ENCODE results near the gene CDC6.

CDC6 gene

DNA sequence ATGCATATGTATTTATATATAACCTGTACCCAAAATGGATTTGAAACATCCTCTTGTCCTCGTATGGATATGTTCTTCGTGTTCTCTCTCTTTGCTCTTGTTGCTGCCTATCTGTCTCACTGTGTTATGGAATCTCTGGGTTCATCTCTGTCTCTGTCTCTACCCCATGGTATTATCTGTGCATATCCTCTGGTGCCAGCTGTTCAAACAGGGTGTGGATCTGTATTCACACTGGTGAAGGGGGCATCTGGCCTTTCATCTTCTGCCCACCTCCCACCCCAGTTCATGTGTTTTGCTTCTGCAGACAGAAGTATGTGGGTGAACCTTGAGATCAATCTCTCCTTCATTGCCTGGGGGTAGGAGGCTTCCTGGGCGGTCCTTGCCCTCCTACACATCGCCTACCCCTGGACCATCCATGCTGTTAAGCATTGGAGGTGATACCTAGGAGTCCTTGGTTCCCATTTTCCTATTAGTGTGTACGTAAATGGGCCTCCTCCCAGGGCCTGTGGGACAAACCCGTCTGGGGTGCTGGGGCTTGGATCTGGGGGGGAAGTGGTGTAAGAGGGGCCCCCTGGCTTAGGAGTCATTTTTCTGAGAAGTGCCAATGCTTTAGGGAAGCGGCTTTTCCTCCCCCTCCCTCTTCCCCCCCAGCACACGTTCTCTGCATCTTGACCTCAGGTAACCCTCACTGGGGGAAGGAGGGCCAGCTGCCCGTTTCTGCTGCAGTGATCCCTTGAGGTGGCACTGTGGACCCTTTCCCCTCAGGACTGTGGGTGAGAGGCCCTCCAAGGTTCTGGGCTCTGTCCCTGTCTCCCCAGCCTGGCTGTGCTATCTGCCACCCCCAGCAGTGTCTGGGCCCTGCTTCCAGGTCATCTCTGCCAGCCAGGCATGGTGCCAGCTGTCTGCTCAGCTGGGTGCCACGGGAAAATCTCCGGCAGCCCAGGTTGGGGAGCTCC, 42.4 kb downstream of the CDC6 start:
- Mint-ChIP-seq H3K4me1 (peaks cover 90% of the 10 kb centered on the region), H3K27me3 (no peaks in the 10 kb centered on the region), H3K27ac (peak overlapping the region; percentile 49), H3K9me3 (no peaks in the 10 kb centered on the region), H3K36me3 (ENCODE audit: low read depth) (peaks cover 23% of the 10 kb centered on the region), H3K4me3 (peak overlapping the region; percentile 45)
- ATAC-seq (peak; percentile 7), DNase-seq (peak; percentile 37)

- Mint-ChIP-seq H3K4me1 (peaks cover 85% of the 10 kb centered on the region), H3K9me3 (no peaks in the 10 kb centered on the region), H3K36me3 (ENCODE audit: low read depth) (peaks cover 24% of the 10 kb centered on the region), H3K27ac (peak overlapping the region; percentile 49), H3K27me3 (no peaks in the 10 kb centered on the region), H3K4me3 (no peak overlapping the region)
- DNase-seq (no peak), ATAC-seq (no peak)
Measured at GRCh38 chr17:40330850-40331470, 43.3 kb downstream of the CDC6 start.

DNA sequence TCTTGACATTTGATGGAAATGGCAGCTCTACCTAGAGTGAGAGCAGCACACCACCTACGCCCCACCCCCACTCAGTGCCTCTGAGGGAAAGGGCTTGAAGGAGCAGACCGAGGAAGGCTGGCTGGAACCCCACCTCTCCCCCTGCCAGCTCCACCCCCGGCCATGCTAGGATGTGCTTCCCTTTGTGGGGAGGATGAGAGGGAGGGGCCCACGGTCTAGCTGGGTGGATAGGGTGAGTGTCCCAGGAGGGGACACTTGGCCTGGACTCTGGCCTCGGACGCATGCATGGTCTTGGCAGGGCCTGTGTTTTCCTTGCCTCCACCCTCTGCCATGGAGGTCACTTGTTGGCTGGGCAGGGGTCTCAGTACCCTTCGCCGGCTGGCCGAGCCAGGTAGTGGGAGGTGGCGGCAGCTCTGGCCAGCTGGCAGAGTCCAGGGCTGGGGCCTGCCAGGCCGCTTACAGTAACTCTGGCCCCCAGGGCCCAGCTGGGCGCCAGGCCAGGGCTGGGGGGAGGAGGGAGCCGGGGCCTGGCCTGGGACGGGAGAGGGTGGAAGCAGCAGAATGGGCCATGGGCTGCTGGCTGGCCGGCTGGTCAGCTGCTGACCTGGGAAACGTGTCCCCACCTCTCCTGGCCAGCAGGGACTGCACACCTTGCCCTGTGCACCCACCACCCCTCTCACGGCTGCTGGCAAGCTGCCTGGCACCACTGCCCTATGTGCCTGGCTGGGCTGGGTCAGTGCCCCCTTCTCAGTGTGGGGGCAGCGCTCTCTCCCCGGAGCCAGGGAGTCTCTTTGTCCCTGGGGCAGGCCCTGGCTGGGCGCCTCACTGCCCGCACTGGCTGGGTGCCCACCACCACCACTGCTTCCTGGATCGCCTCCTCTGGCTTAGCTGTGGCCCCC, 44.3 kb downstream of the CDC6 start:
- no peaks in the 10 kb centered on the region for H3K9me3 Mint-ChIP-seq
- no peaks in the 10 kb centered on the region for H3K27me3 Mint-ChIP-seq
- H3K4me1 Mint-ChIP-seq, result peaks cover 78% of the 10 kb centered on the region
- no peak for DNase-seq
- no peak overlapping the region for H3K4me3 Mint-ChIP-seq
- peaks cover 24% of the 10 kb centered on the region for H3K36me3 Mint-ChIP-seq (ENCODE audit: low read depth)
- ATAC-seq, result no peak
- H3K27ac Mint-ChIP-seq, result peak overlapping the region; percentile 39

DNA sequence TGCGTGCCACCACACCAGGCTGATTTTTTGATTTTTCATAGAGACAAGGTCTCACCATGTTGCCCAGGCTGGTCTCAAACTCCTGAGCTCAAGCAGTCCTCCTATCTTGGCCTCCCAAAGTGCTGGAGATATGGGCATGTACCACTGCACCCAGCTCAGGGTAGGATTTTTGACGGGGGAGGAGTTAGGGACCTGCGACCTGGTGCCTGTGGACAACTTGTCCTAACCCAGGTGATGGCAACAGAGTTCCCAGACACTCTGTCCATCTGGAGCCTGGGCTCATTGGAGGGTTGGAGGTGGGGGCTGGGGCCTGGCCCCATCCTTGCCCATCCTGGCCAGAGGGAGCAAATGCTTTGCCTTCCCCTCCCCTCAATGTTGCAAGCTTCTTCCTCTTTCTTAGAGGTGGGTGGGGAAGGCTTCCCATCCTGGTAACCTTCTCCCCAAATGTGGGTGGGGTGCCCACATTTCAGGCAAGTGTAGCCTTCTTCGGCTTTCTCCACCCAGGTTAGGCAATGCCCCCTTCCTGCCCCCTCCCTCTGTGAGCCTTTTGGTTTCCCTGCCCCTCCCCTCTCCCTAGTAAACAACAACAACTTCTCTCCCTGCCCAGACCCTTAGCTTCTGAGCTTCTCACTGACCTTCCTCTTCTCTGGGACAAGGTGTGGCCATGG, 46.2 kb downstream of the CDC6 start:
- Mint-ChIP-seq H3K27ac (peak overlapping the region; percentile 55), H3K9me3 (no peaks in the 10 kb centered on the region), H3K4me1 (peaks cover 78% of the 10 kb centered on the region), H3K36me3 (ENCODE audit: low read depth) (peaks cover 26% of the 10 kb centered on the region), H3K4me3 (no peak overlapping the region), H3K27me3 (no peaks in the 10 kb centered on the region)
- no peak for DNase-seq
- no peak for ATAC-seq

GRCh38 chr17:40335620-40336019, 47.9 kb downstream of the CDC6 start:
- Mint-ChIP-seq H3K4me3 (no peak overlapping the region), H3K27me3 (no peaks in the 10 kb centered on the region), H3K27ac (no peak overlapping the region), H3K4me1 (peaks cover 77% of the 10 kb centered on the region), H3K9me3 (no peaks in the 10 kb centered on the region), H3K36me3 (ENCODE audit: low read depth) (peaks cover 26% of the 10 kb centered on the region)
- ATAC-seq, result no peak
- no peak for DNase-seq

GRCh38 chr17:40337351-40337750, 49.7 kb downstream of the CDC6 start:
- DNase-seq, result no peak
- H3K27ac Mint-ChIP-seq, result peak overlapping the region; percentile 49
- ATAC-seq, result no peak
- H3K4me3 Mint-ChIP-seq, result no peak overlapping the region
- peaks cover 19% of the 10 kb centered on the region for H3K36me3 Mint-ChIP-seq (ENCODE audit: low read depth)
- H3K4me1 Mint-ChIP-seq, result peaks cover 73% of the 10 kb centered on the region
- H3K27me3 Mint-ChIP-seq, result no peaks in the 10 kb centered on the region
- no peaks in the 10 kb centered on the region for H3K9me3 Mint-ChIP-seq

DNA sequence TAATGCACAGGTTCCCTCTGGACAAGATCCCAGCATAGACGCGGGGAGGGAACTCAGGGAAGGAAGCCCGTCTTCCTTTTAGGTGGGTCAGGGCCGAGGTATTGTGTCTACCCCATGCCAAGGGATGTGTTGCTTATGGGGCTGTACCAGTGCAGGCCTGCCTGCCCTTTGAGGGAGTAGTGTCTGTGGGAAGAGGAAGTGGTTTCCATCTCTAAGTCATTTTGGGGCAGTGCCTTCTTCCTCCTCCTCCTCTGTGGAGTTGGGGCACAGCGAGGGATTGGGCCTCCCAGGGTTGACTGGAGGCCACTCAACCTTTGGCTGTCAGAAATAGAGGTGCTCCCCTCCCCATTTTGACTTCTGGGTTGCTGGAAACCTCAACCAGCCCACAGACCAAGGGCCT, 50.4 kb downstream of the CDC6 start:
- peak; percentile 38 for DNase-seq
- H3K4me1 Mint-ChIP-seq, result peaks cover 74% of the 10 kb centered on the region
- H3K36me3 Mint-ChIP-seq (ENCODE audit: low read depth), result peaks cover 13% of the 10 kb centered on the region
- ATAC-seq, result peak; percentile 41
- H3K27ac Mint-ChIP-seq, result peak overlapping the region; percentile 49
- H3K9me3 Mint-ChIP-seq, result no peaks in the 10 kb centered on the region
- H3K27me3 Mint-ChIP-seq, result no peaks in the 10 kb centered on the region
- no peak overlapping the region for H3K4me3 Mint-ChIP-seq

GRCh38 chr17:40338941-40339649, 51.4 kb downstream of the CDC6 start:
- ATAC-seq, result no peak
- no peak overlapping the region for H3K4me3 Mint-ChIP-seq

DNA sequence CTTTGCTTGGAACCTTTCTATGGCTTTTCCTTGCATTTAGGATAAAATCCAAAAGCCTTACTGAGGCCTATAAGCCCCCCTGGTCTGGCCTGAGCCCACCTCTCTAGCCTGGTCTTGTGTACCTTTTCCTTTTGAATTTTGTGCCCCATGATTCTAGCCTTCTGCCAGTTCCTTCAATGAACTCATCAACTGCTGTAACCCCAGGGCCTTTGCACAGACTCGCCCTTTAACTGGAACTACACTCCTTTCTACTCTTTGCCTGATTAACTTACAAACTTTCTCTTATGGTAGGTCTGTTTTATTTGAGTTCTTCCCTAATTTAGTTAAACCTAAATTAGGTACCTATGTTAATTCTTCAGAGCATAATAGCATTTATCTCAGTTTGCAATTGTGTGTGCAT, 52.6 kb downstream of the CDC6 start:
- DNase-seq, result no peak
- H3K27ac Mint-ChIP-seq, result no peak overlapping the region
- no peak for ATAC-seq
- H3K9me3 Mint-ChIP-seq, result no peaks in the 10 kb centered on the region
- H3K27me3 Mint-ChIP-seq, result no peaks in the 10 kb centered on the region
- H3K4me3 Mint-ChIP-seq, result no peak overlapping the region
- H3K36me3 Mint-ChIP-seq (ENCODE audit: low read depth), result peaks cover 12% of the 10 kb centered on the region
- H3K4me1 Mint-ChIP-seq, result peaks cover 75% of the 10 kb centered on the region

More at GRCh38 chr17:40338941-40339649, 51.4 kb downstream of the CDC6 start:
- no peak for DNase-seq
- H3K27ac Mint-ChIP-seq, result no peak overlapping the region
- H3K4me1 Mint-ChIP-seq, result peaks cover 74% of the 10 kb centered on the region
- no peaks in the 10 kb centered on the region for H3K9me3 Mint-ChIP-seq
- peaks cover 11% of the 10 kb centered on the region for H3K36me3 Mint-ChIP-seq (ENCODE audit: low read depth)
- no peaks in the 10 kb centered on the region for H3K27me3 Mint-ChIP-seq

DNA sequence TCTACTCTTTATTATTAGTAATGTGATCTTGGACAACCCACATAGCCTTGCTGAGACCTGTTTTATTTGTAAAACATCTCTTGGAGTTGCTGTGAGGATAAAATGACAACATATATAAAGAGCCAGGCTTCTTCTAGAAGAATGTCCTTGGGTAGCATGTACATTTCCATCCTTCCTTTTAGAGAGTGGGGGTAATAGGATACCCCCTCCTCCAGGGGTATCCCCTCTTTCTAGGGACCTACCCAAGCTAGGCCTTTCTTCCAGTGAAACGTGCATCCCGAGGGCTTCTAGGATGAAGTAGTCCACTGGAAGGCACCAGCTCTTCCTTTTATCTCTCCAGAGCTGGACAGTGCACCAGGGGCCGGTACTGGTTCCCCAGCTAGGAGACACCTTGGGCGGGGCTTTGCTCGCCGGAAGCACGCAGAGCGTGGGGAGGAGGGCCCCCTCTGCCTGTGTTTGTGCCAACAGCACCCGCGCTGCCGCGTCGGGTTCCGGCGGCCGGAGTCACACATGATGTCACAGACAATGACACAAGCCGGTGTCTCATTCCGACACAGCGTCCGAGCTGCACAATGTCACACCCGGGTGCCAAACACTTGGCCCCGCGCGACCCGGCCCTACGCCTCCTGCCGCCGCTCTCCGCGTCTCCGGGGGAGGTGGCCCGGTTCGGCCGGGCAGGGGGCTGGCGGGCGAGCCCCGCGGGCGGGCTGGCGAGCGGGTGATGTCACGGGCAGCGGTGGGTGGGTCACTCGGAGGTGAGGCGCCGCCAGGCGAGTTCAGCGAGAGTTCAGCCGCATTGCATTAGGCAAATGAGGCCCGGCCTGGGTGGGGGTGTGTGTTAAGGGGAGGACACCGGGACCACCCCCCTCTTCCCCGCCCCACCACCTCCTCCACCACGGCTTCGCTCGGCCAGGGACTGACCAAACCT, 53.5 kb downstream of the CDC6 start:
- no peaks in the 10 kb centered on the region for H3K27me3 Mint-ChIP-seq
- DNase-seq (peak; percentile 85), ATAC-seq (peak; percentile 88)
- peaks cover 12% of the 10 kb centered on the region for H3K36me3 Mint-ChIP-seq (ENCODE audit: low read depth)
- H3K9me3 Mint-ChIP-seq, result no peaks in the 10 kb centered on the region
- H3K4me1 Mint-ChIP-seq, result peaks cover 82% of the 10 kb centered on the region
- H3K27ac Mint-ChIP-seq, result peak overlapping the region; percentile 57
- H3K4me3 Mint-ChIP-seq, result peak overlapping the region; percentile 71

- peak overlapping the region; percentile 48 for H3K27ac Mint-ChIP-seq
- peaks cover 12% of the 10 kb centered on the region for H3K36me3 Mint-ChIP-seq (ENCODE audit: low read depth)
- no peaks in the 10 kb centered on the region for H3K9me3 Mint-ChIP-seq
- no peak for ATAC-seq
- DNase-seq, result peak; percentile 48
- peaks cover 87% of the 10 kb centered on the region for H3K4me1 Mint-ChIP-seq
- peak overlapping the region; percentile 71 for H3K4me3 Mint-ChIP-seq
- H3K27me3 Mint-ChIP-seq, result no peaks in the 10 kb centered on the region
Measured at GRCh38 chr17:40341808-40342503, 54.3 kb downstream of the CDC6 start.

GRCh38 chr17:40342504-40343218, 55.0 kb downstream of the CDC6 start:
- H3K4me1 Mint-ChIP-seq, result peaks cover 87% of the 10 kb centered on the region
- peak overlapping the region; percentile 71 for H3K4me3 Mint-ChIP-seq
- DNase-seq, result no peak
- H3K27me3 Mint-ChIP-seq, result no peaks in the 10 kb centered on the region
- ATAC-seq, result no peak
- peaks cover 11% of the 10 kb centered on the region for H3K36me3 Mint-ChIP-seq (ENCODE audit: low read depth)
- peak overlapping the region; percentile 48 for H3K27ac Mint-ChIP-seq
- no peaks in the 10 kb centered on the region for H3K9me3 Mint-ChIP-seq

Data from activated naive CD8-positive, alpha-beta T cell treated with anti-CD3 and anti-CD28 coated beads, Interleukin-2, amount 50 U/mL, for 24 hours (primary cell).